AG20443 (cell line): ENCODE results near the gene RBM38.

Experiments used
- DNase-seq: peaks from one replicate; pipeline ENCODE4 v3.0.0; 2012; ENCODE audit warnings: low spot score, mixed read lengths

Gene RBM38

DNA sequence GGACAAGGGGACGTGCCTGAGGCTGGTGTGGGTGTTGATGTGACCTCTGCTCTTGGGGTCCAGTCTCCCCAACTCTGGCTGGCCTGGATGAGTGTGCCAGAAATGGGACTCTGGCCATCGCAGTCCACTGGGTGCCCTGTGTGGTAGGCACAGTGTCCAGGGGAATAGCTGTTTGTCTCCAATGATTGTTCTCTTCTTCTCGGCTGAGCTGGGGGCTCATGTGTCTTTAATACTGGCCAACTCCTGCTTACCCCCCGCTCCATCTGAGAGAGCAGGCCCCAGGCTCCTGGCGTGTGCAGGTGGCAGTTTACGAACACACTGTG lies 45.0 kb downstream of the RBM38 start:
- no peak for DNase-seq

DNA sequence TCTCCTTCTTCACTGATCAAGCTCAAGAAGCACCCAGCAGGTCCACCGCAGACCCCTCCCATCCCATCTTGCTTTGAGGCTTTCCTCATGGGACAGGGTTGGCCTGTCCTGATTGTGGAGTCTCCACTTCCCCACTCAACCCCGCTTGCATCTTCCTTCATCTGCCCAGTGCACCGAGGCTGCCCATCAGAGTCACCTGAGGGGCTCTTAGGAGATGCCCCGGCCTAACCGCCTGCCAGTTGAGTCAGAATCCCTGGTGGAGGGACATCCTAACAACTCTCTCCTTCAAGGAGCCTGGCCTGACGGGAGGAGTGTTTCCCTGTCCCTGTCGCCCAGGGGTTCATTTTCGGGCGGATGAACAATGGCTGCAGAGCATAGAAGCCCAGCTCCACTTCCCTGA lies 46.1 kb downstream of the RBM38 start:
- DNase-seq: no peak

GRCh38 chr20:57437672-57438330 lies 46.6 kb downstream of the RBM38 start:
- DNase-seq: no peak

DNA sequence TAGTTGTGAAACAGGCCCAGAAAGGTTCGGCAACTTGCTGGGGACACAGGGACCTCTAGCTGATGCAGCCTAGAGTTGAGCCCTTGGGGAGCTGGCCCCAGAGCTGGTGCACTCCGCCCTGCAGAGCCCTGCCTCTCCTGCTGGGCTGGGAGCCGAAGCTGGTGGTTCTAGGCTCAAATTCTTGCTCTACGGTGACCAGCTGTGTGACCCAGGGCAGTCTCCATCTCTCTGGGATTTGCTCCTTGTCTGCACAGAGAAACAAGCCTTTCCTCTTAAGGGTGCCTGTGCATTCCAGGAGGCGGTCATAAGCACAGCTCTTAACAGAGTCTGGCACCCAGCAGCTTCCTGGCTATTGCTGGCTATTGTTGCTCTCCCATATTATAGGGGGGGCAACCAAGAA lies 47.4 kb downstream of the RBM38 start:
- no peak for DNase-seq

DNA sequence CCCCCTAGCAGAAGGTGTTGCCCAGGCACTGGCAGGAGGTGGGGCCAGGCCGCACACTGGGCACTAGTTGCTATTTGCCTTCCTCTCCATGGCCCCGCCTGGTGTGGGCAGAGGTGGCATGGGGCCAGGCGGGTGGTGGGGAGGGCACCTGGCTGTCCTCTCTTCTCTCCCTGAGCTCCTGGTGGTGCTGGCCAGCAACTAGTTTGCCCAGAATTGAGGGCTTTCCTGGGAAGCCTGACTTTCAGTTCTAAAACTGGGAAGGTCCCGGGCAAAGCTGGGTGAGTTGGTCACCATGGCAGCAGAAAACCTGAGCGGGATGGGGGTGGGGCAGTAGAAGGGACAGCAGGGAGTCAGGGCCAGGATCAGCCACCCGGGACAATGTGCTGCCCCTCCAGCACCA lies 48.2 kb downstream of the RBM38 start:
- no peak for DNase-seq

GRCh38 chr20:57439993-57440392 lies 48.8 kb downstream of the RBM38 start:
- no peak for DNase-seq

GRCh38 chr20:57440678-57441509 lies 49.7 kb downstream of the RBM38 start:
- DNase-seq: peak; percentile 91

DNA sequence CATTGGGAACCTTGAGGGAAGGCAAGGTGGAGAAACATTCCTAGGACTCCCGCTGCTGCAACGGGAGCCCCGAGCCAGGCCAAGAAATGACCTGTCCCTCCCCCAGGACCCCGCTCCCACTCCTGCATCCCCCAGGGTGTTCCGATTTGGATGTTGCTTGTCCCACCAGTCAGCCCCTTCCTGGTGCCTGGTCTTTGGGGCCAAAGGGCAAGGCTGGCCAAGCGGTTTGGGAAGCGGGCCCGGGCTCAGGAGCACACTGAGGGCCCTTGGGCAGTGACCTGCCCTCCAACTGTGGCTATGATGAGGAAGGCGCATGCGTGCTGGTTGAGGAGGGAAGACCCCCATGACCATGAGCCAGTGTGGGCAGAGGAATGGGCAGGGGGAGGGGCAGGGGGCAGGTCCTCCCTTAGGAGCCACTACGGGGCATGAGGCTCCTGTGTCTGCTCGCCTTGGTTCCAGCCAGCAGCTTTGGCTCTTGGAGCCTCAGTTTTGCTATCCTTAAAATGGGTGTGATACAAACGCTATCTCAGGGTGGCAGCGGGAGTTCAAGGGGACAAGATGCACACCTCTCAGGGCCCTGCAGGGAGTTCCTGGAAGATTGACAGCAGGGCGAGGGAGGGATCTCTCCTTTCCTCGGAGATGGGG lies 50.4 kb downstream of the RBM38 start:
- DNase-seq: no peak

- no peak for DNase-seq
These were observed 51.1 kb downstream of the RBM38 start for GRCh38 chr20:57442158-57442887.

DNA sequence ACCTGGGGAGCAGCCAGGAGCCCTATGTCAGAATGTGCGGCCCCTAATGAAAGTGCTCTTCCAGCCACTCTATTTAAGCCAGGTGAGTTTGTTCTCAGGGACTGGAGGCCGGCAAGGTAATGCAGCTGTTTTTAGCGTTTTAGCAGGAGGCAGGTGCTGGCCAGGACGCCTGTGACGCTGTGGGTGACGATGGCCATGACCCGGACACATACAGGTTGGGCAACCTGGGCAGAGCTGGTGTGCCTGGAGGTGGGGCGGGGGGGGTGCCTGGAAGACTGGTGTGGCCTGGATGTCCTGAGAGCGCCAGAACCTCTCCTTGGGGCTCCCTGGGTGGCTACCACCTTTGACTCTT lies 51.7 kb downstream of the RBM38 start:
- no peak for DNase-seq

DNA sequence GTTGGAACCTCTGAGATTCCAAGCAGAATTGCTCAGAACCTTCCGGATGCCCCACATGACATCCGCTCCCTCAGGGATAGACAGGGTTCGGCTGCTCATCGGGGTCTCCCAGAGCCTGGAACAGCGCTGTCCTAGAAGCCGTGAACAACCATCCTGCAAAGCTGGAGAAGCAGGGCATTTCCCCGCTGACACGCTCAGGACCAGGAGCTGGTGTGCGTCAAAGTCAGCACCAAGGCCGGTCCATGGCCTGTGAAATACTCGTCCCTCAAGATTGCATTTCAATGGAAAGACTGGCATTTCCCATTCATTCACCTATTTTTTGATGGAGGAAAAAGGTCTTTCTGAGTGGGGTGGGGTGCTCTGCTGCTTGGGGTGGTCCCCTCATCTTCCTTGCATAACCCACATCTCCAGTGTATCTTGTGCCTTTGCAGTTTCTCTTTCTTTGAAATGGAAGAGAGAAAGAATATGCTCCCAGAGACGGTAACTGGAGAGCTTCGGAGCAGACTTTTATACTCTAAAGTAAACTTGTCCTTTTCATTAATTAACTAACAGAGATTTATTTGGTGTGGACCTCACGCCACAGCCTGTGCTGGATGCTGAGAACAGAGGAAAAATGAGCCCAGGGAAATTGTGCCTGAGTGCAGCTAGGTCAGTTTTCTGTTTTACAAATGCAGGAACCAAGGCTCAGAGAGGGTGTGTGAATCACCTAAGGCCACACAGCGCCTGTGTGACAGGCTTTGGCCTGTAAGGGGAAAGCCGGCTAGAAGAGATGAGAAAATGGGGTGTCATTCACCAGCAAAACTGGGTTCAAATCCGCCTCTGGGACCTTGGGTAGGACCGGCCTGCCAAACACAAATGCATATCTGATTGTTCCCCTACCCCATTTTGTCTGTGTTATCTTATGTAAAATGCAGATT lies 52.4 kb downstream of the RBM38 start:
- no peak for DNase-seq

DNA sequence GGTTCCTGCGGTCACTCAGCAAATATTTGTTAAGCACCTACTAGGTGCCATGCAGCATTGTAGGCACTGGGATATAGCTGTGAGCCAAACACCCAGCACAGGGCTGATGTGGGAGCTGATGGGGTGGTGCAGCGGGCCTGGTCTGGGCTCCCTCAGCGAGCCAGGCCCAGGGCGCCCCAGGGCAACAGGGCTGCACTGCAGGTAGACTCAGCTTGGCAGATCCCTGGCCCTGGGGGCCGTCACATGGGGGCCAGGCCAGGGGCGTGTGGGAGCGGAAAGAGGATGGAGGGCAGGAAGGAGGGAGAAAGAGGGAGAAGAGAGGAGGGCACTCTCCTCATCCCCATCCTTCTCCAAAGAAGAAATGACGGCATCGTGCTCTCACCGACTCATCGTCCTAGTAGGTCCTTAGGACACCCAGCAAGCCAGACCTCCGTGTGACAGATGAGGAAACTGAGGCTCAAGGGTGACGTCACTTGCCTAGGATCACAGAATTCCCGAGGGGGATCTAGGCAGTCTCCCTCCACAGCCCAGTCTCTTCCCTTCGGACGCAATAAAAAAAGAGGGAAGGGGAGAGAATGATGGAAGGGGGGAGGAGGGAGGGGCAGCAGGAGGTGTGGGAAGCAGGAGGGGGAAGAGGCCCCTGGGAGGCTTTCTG lies 53.3 kb downstream of the RBM38 start:
- DNase-seq: no peak

- DNase-seq: peak; percentile 79
These were observed 54.1 kb downstream of the RBM38 start for GRCh38 chr20:57445298-57445697.

DNA sequence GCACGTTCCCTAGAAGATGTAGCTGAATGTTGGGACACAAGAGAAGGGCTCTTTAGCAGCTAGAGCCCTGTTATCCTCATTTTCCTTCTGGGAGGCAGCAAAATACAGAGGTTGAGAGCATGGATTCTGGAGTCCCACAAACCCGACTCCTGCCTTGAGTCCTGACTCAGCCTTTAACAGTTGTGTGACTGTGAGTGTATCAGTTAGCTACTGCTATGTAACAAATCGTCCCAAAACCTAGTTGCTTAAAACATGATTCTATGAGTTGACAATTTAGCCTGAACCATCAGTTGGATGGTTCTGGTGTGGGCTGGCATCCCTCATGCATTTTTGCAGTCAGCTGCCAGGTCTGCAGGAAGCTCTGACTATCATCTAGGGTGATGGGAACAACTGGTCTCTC lies 54.6 kb downstream of the RBM38 start:
- DNase-seq: no peak

GRCh38 chr20:57448764-57449354 lies 57.7 kb downstream of the RBM38 start:
- DNase-seq: no peak

DNA sequence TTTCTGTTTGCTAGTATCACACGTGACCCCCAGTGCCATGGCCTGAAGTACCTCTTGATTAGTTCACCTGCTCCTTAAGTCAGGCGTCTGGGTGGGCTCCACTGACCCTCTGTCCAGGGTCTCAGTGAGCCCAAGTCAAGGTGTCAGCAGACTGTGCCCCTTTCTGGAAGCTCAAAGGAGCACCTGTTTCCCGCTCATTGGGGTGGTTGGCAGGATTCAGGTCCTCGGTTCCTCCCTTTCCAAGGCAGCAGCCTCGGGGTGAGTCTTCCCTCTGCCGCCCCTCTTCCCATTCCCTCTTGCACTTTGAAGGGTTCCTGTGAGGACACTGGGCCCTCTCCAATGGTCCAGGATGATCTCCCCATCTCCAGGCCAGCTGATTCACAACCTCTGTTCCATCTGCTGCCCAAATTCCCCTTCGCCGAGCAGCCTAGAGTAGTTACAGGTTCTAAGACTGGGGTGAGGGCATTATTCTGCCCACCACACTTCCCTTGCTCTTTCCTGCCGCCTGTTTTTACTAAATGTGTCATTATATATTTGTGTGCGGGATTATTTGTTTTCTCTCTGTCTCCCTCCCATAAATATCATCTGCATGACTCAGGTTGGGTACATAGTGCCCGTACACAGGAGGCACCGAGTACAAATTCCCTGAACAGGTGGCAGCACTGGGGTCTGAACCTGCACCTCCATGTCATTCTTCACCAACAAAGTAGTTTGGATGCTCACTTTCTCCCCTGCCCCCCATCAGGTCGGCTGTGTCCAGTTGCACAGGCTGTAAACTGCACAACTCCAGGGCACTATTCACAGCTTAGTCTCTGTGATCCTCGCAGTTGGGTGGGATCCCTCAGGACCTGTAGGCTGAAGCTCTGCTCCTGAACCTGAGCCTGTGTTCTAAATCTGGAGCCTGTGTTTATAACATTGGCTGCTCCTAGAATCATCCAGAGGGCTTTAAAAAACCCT lies 58.5 kb downstream of the RBM38 start:
- no peak for DNase-seq

DNA sequence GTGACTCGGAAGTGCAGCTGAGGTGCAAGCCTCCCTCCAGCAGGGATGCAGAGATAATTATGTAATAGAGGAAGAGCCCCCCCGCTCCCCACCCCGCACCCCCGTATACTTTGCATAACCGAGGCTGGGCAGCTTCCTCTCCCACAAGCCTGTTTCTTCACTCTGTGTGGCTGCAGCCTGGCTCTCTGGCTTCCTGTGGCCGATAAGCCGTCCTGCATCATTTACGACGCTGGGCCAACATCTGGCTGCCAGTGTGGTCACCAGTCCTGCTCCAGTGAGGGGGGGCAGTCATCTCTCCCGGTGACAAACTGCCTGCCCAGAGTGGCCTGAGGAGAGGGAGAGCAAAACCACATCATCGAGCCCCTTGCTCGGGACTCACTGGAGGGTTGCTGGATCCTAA lies 59.2 kb downstream of the RBM38 start:
- DNase-seq: peak; percentile 69

GRCh38 chr20:57450931-57451330 lies 59.7 kb downstream of the RBM38 start:
- no peak for DNase-seq

DNA sequence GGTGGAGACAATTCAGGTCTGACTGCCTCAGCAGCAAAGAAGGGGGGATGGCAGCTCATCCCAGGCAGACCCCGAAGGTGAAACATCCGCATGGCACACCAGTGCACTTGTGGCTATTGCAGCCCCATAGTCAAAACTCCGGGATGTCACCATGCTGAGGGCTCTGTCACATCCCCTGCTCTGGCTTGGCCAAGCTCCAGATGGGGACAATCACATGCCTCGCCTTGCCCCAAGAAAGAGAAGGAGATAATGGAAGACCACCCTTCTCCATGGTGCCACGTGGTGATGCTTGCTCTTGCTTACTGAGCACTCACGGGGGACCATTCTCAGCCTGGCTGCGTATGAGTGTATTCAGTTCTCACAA lies 60.2 kb downstream of the RBM38 start:
- no peak for DNase-seq
